IMR-90 (cell line): ENCODE measurements around the gene KIF18A. TPM values are rescaled to one million over a fixed set of nuclear protein-coding genes. Genes with fewer than 3 reads are reported as not detected.

Experiments
- ATAC-seq: fragments of 200-7000 bp; cut with Tn5 transposase; 2 replicates; pipeline ENCODE4 v1.9.1; 2020; ENCODE audit warnings: low read depth, mild to moderate bottlenecking, moderate library complexity
- BruUV-seq: library from RNA; stranded (reverse); fragments of 400-500 nt; replicated peaks from 2 replicates; lab custom pipeline; 2021; lab: Mats Ljungman, UMichigan
- CTCF ChIA-PET: fragments of 300-600 bp; formaldehyde crosslinking; extraction: SDS; loops from one replicate; lab custom pipeline; 2021; ENCODE audit warnings: antibody characterized with exemption; lab: Yijun Ruan, JAX
- POLR2A ChIA-PET: fragments of 300-600 bp; sonication (Branson Sonifier 250); formaldehyde crosslinking; loops from one replicate; lab custom pipeline; 2022; ENCODE audit warnings: antibody characterized with exemption; ENCODE audit not compliant: unreplicated experiment; lab: Charles Lee
- DNase-seq: peaks from one replicate; pipeline ENCODE4 v3.0.0; 2013
- H2AFZ ChIP-seq: replicated peaks from 2 replicates; pipeline ENCODE3; 2013; ENCODE audit warnings: low read length, mild to moderate bottlenecking; ENCODE audit not compliant: poor library complexity
- H2AK5ac ChIP-seq: 2 replicates; pipeline ENCODE4 v1.6.1; 2013; ENCODE audit warnings: low read depth, low read length, inconsistent platforms
- H2AK9ac ChIP-seq: replicated peaks from 2 replicates; pipeline ENCODE3; 2013; ENCODE audit warnings: mild to moderate bottlenecking, low read depth, low read length, moderate library complexity; ENCODE audit not compliant: poor library complexity
- H2BK120ac ChIP-seq: 2 replicates; pipeline ENCODE4 v1.6.1; 2013; ENCODE audit warnings: low read depth, low read length, inconsistent platforms
- H2BK15ac ChIP-seq: 3 replicates; pipeline ENCODE4 v1.6.1; 2013; ENCODE audit warnings: low read depth, low read length, inconsistent platforms
- H2BK20ac ChIP-seq: 2 replicates; pipeline ENCODE4 v1.6.1; 2013; ENCODE audit warnings: low read depth, mild to moderate bottlenecking, inconsistent platforms, low read length, moderate library complexity
- H2BK5ac ChIP-seq: 2 replicates; pipeline ENCODE4 v1.6.1; 2013; ENCODE audit warnings: mild to moderate bottlenecking, low read depth, low read length, inconsistent platforms; ENCODE audit not compliant: poor library complexity, severe bottlenecking
- H3K14ac ChIP-seq: replicated peaks from 2 replicates; pipeline ENCODE4 v1.6.1; 2013; ENCODE audit warnings: low read depth, low read length, inconsistent platforms
- H3K18ac ChIP-seq: 2 replicates; pipeline ENCODE4 v1.6.1; 2013; ENCODE audit warnings: low read depth, low read length, control low read depth
- H3K23ac ChIP-seq: 2 replicates; pipeline ENCODE4 v1.6.1; 2013; ENCODE audit warnings: low read depth, low read length, inconsistent platforms
- H3K27ac ChIP-seq: 2 replicates; pipeline ENCODE4 v1.5.1; 2013; ENCODE audit warnings: mild to moderate bottlenecking, control low read depth, low read length; ENCODE audit not compliant: insufficient read depth
- H3K27me3 ChIP-seq: 2 replicates; pipeline ENCODE4 v1.6.1; 2013; ENCODE audit warnings: low read length; ENCODE audit not compliant: control insufficient read depth, insufficient read depth
- H3K36me3 ChIP-seq: 2 replicates; pipeline ENCODE4 v1.6.1; 2013; ENCODE audit warnings: low read length, mixed read lengths; ENCODE audit not compliant: control insufficient read depth, insufficient read depth
- H3K4ac ChIP-seq: 2 replicates; pipeline ENCODE4 v1.6.1; 2013; ENCODE audit warnings: low read depth, low read length, inconsistent platforms
- H3K4me1 ChIP-seq: 2 replicates; pipeline ENCODE4 v1.6.1; 2013; ENCODE audit warnings: low read length, mixed read lengths; ENCODE audit not compliant: control insufficient read depth, insufficient read depth
- H3K4me2 ChIP-seq: 2 replicates; pipeline ENCODE4 v1.6.1; 2013; ENCODE audit warnings: low read depth, mild to moderate bottlenecking, control low read depth, low read length, moderate library complexity
- H3K4me3 ChIP-seq: 2 replicates; pipeline ENCODE4 v1.5.1; 2013; ENCODE audit warnings: low read depth, mild to moderate bottlenecking, control low read depth, low read length, moderate library complexity; ENCODE audit not compliant: insufficient read depth
- H3K56ac ChIP-seq: 2 replicates; pipeline ENCODE4 v1.6.1; 2013; ENCODE audit warnings: low read length, inconsistent platforms; ENCODE audit not compliant: insufficient read depth; ENCODE audit errors: extremely low read depth
- H3K79me1 ChIP-seq, 2 experiments: 2 replicates each; pipeline ENCODE4 v1.6.1; 2013; ENCODE audit warnings: low read length in 2 of 2, inconsistent platforms in 1 of 2, low read depth in 1 of 2
- H3K9ac ChIP-seq: 2 replicates; pipeline ENCODE4 v1.6.1; 2013; ENCODE audit warnings: low read depth, low read length, control low read depth
- H3K9me1 ChIP-seq: 2 replicates; pipeline ENCODE4 v1.6.1; 2013; ENCODE audit warnings: low read length, inconsistent platforms; ENCODE audit not compliant: insufficient read depth
- H3K9me3 ChIP-seq: 2 replicates; pipeline ENCODE4 v1.6.1; 2013; ENCODE audit warnings: low read length; ENCODE audit not compliant: control insufficient read depth, insufficient read depth
- H4K20me1 ChIP-seq: 2 replicates; pipeline ENCODE4 v1.6.1; 2013; ENCODE audit warnings: low read length, inconsistent platforms; ENCODE audit not compliant: insufficient read depth
- H4K5ac ChIP-seq: 2 replicates; pipeline ENCODE4 v1.6.1; 2013; ENCODE audit warnings: mild to moderate bottlenecking, low read depth, low read length, control low read depth
- H4K8ac ChIP-seq, 2 experiments: 2 replicates each; pipeline ENCODE4 v1.6.1; 2013; ENCODE audit warnings: low read depth in 2 of 2, low read length in 2 of 2, control low read depth in 1 of 2, inconsistent platforms in 1 of 2
- H4K91ac ChIP-seq: 2 replicates; pipeline ENCODE4 v1.6.1; 2013; ENCODE audit warnings: low read depth, low read length, inconsistent platforms; ENCODE audit not compliant: insufficient read depth
- ELK1 ChIP-seq: fragments of 150-350 bp; IDR thresholded peaks from 2 replicates; pipeline ENCODE4 v1.6.1; 2016; ENCODE audit warnings: low read depth, mild to moderate bottlenecking, low read length, moderate library complexity, borderline replicate concordance
- POLR2A ChIP-seq: IDR thresholded peaks from 2 replicates; pipeline ENCODE4 v1.6.1; 2012; ENCODE audit warnings: mild to moderate bottlenecking, low read depth, low read length
- dilution Hi-C: fragments of 300-500 bp; cut with HindIII; formaldehyde crosslinking; loops from one replicate; pipeline ENCODE4 v1.14.3; 2018; ENCODE audit warnings: low sequenced_read_pairs; ENCODE audit not compliant: unreplicated experiment
- in situ Hi-C: fragments of 300-500 bp; cut with MboI; formaldehyde crosslinking; loops from 3 replicates; pipeline ENCODE4 v1.14.3; 2019; ENCODE audit warnings: low sequenced_read_pairs, inconsistent platforms, mixed read lengths
- intact Hi-C: fragments of 100-400 bp; cut with micrococcal nuclease; formaldehyde crosslinking; loops from 2 replicates; pipeline ENCODE4 v1.10.0; 2022
- polyA plus RNA-seq, 3 experiments: library from polyadenylated mRNA; depleted of rRNA; stranded (reverse); fragments of >200 nt; gene quantifications; 2 replicates each; pipeline ENCODE4 v1.2.3, GENCODE V29; 2012; ENCODE audit warnings: low replicate concordance in 1 of 3
- total RNA-seq: library from RNA; depleted of rRNA; stranded (reverse); fragments of >200 nt; gene quantifications from 2 replicates; pipeline ENCODE4 v1.2.3, GENCODE V29; 2012

Gene KIF18A
- total and polyA plus RNA-seq, 2 of the 4 experiments (the other 2 are of a cell fraction) = 8.9 to 24.4 TPM

GRCh38 chr11:28110821-28111200, 2.9 kb upstream of the KIF18A start:
- no peak overlapping the region for H2AK9ac ChIP-seq
- H3K79me1 ChIP-seq = peaks cover 3 to 25% of the 10 kb centered on the region in 2 experiments; a peak in 2 of 4 replicates
- TF ChIP-seq ELK1 = no peak
- TF ChIP-seq POLR2A = 0 out of 2 replicates have a peak, but pooled peaks have one; percentile 10
- 0 out of 2 replicates have a peak overlapping the region, but pooled peaks have one; percentile 68 for H4K91ac ChIP-seq
- in situ Hi-C loops (no loop called here), intact Hi-C loops (loop anchor here (1.0 to 5.0 kb wide), 6 partner anchors 389 to 1061 kb away; no protein-coding TSS in a partner anchor), dilution Hi-C loops (no loop called here)
- no peaks in the 10 kb centered on the region for H3K9me1 ChIP-seq
- no TSS peak for BruUV-seq
- no peaks in the 10 kb centered on the region for H3K4me1 ChIP-seq
- peak overlapping the region; percentile 64; the same call in 1 of the 2 replicates for H3K14ac ChIP-seq
- no peaks in the 10 kb centered on the region for H4K20me1 ChIP-seq
- peak overlapping the region; percentile 92 for H3K56ac ChIP-seq
- H3K9me3 ChIP-seq = no peaks in the 10 kb centered on the region
- DNase-seq (no peak), ATAC-seq (no peak)
- no peak overlapping the region for H2AFZ ChIP-seq
- no peak overlapping the region for H2BK20ac ChIP-seq
- ChIA-PET POLR2A (no interaction called here), CTCF (no interaction called here)
- H3K9ac ChIP-seq = peak overlapping the region; percentile 84
- peak overlapping the region; percentile 66 for H3K23ac ChIP-seq
- H3K4me2 ChIP-seq = peak overlapping the region; percentile 99
- H3K27me3 ChIP-seq = no peaks in the 10 kb centered on the region
- peak overlapping the region; percentile 61 for H3K4ac ChIP-seq
- H2BK5ac ChIP-seq = peak overlapping the region; percentile 73
- H2BK15ac ChIP-seq = peak overlapping the region; percentile 40; the same call in 1 of the 3 replicates
- peak overlapping the region; percentile 84 for H4K5ac ChIP-seq
- H3K18ac ChIP-seq = peak overlapping the region; percentile 35
- H3K27ac ChIP-seq = peak overlapping the region; percentile 86
- H2AK5ac ChIP-seq = peak overlapping the region; percentile 15; the same call in 1 of the 2 replicates
- peak overlapping the region; percentile 70 to 92 for H4K8ac ChIP-seq
- peak overlapping the region; percentile 52 for H2BK120ac ChIP-seq
- H3K4me3 ChIP-seq = peak overlapping the region; percentile 72
- peaks cover 3% of the 10 kb centered on the region for H3K36me3 ChIP-seq
